ENCODE measurements around the gene FURIN.
"Not testable (repeated sequence)": the region's sequence is repeated elsewhere in the genome, so short reads cannot be mapped to it uniquely, and the experiment has no call there.

FURIN gene

DNA sequence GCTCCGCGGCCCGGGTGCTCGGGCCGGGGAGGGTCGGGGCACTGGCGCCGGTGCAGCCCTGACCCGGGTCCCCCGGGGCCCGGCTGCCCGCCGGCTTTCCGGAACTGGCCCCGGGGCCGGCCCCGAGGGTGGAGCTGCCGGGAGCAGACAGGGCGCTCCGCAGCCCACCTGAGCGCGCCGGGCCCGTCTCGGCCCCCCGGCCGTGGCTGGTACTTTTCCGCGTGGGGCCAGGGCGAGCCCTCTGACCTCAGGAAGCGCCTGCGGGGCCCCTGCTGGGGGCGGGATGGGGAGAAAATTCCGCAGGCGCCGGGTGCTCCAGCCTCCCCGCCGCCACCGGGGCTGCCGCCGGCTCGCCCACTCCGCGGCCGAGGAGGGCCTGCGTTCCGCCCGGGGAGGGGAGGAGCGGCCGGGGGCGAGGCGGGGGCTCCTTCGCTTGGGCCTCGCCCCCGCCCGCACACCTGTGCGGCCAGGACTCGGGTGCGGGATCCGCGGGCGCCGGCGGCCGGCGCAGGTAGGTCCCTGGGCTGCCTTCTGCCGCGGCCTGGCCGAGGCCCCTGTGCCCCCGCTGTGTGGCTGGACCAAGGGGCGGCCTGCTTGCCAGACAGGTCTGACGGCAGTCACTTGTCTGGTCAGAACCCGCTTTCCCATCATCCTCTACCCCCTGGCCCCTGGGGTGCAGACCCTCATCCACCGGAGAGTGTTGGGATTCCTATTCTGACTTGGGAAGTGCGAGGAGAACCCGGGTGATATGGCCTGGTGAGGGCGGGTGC, 3.5 kb downstream of the FURIN start:
- TF ChIP-seq, protein P1, sequence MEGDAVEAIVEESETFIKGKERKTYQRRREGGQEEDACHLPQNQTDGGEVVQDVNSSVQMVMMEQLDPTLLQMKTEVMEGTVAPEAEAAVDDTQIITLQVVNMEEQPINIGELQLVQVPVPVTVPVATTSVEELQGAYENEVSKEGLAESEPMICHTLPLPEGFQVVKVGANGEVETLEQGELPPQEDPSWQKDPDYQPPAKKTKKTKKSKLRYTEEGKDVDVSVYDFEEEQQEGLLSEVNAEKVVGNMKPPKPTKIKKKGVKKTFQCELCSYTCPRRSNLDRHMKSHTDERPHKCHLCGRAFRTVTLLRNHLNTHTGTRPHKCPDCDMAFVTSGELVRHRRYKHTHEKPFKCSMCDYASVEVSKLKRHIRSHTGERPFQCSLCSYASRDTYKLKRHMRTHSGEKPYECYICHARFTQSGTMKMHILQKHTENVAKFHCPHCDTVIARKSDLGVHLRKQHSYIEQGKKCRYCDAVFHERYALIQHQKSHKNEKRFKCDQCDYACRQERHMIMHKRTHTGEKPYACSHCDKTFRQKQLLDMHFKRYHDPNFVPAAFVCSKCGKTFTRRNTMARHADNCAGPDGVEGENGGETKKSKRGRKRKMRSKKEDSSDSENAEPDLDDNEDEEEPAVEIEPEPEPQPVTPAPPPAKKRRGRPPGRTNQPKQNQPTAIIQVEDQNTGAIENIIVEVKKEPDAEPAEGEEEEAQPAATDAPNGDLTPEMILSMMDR (IDR thresholded peaks at IDR 0.05; ENCODE audit: low read depth, low read length, missing control alignments), result no peak
- Histone ChIP-seq H3K27me3 (replicated peaks) (no peaks in the 10 kb centered on the region), H3K4me3 (ENCODE audit: low read depth, low read length) (peak overlapping the region; percentile 72), H3K36me3 (replicated peaks) (peaks cover 14% of the 10 kb centered on the region), H3K27ac (peak overlapping the region; percentile 91)
- no peak for DNase-seq
- in situ Hi-C loops (cut with HindIII; ENCODE audit: low pct_ligation_motif_present, low sequenced_read_pairs), result no loop called here

DNA sequence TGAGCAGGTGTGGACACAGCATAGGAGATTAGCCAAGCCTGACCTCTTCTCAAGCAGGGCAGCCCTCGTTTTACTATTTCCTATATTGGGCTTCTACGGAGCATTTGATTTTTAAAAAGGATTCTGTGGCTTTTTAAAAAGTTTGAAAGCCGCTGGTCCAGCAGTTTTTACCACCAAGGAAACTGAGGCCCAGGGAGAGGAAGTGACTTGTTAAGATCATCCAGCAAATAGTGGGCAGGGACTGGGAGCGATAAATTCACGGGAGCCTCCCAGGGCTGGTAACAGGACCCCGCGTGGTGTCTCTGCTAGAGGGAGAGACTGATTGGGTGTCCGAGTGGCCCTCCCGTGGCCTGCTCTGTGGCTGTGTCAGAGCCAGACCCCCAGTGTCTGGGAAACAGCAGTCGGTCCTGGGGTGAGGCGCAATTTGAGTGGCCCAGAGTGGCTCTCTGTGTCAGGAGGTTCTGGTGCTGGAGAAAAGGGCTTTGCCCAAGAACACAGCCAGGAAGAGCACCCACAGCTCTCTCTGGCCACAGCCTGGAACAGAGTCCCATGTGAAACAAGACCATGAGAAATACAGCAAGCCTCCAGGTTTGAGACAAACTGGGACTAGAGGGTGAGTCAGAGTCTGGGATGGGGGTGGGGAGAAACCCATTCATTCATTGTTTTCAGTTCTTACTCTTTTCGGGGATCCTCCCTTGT, 4.2 kb downstream of the FURIN start:
- in situ Hi-C loops (cut with HindIII; ENCODE audit: low pct_ligation_motif_present, low sequenced_read_pairs), result no loop called here
- Histone ChIP-seq H3K4me3 (ENCODE audit: low read depth, low read length) (peak overlapping the region; percentile 72), H3K27ac (peak overlapping the region; percentile 91), H3K36me3 (replicated peaks) (peaks cover 22% of the 10 kb centered on the region), H3K27me3 (replicated peaks) (no peaks in the 10 kb centered on the region)
- TF ChIP-seq, protein P1 (IDR thresholded peaks at IDR 0.05; ENCODE audit: low read depth, low read length, missing control alignments), result no peak
- DNase-seq, result peak; percentile 82

DNA sequence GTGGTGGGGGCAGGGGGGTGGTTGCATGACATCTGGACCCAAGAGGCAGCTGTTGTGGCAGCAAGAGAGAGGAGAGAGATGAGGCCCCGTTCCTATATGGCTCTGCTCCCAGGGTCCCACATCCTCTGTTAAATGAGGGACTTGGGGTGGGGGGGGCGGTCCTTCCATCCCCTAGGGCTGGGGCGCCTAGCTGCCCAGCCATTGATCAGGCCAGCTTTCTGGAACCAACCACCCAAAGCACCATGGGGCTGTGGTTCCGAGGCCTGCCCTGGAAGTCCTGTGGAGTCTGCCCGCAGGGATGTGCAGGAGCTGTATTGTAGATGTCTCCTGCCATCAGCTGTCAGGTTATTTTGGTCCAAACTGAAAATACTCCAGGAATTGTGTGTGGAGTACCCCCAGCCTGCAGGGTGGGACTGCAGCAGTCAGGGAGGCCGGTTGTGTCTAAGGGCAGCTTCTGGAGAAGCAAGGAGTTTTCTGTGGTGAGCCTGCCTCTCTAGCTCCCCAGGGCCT, 5.2 kb downstream of the FURIN start:
- Histone ChIP-seq H3K27ac (peak overlapping the region; percentile 91), H3K27me3 (replicated peaks) (no peaks in the 10 kb centered on the region), H3K4me3 (ENCODE audit: low read depth, low read length) (peak overlapping the region; percentile 72), H3K36me3 (replicated peaks) (peaks cover 28% of the 10 kb centered on the region)
- TF ChIP-seq, protein P1 (IDR thresholded peaks at IDR 0.05; ENCODE audit: low read depth, low read length, missing control alignments), result no peak
- DNase-seq, result no peak
- in situ Hi-C loops (cut with HindIII; ENCODE audit: low pct_ligation_motif_present, low sequenced_read_pairs), result no loop called here

DNA sequence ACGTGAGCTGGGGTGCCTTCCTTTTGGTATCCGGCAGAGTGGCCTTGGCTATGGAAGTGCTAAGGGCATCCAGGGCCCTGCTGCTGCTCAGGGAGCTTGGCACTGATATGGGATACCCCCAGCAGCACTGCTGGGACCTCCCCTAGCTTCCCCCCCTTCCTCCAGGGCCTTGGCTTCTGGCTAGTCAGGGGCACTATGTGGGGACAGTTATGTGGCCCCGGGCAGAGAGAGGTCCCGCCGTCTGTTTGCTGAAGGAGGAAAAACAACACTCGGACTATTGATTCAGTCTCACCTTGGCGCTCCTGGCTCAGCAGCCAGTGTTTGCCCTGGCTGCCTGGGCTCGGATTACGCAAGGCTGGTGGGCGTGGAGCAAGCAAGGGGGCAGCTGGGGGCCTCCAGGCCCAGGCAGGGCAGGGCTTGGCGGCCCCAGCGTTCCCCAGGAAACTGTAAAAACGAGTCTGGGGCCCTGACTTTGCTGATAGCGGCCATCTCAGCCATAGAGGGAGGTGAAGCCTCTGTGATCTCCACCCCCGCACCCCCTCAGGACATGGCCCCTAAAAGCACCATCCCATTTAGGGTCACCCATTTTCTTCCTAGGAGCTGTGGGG, 5.7 kb downstream of the FURIN start:
- Histone ChIP-seq H3K4me3 (ENCODE audit: low read depth, low read length) (peak overlapping the region; percentile 72), H3K27ac (peak overlapping the region; percentile 91), H3K27me3 (replicated peaks) (no peaks in the 10 kb centered on the region), H3K36me3 (replicated peaks) (peaks cover 33% of the 10 kb centered on the region)
- TF ChIP-seq, protein P1 (IDR thresholded peaks at IDR 0.05; ENCODE audit: low read depth, low read length, missing control alignments), result no peak
- in situ Hi-C loops (cut with HindIII; ENCODE audit: low pct_ligation_motif_present, low sequenced_read_pairs), result no loop called here
- DNase-seq, result no peak

DNA sequence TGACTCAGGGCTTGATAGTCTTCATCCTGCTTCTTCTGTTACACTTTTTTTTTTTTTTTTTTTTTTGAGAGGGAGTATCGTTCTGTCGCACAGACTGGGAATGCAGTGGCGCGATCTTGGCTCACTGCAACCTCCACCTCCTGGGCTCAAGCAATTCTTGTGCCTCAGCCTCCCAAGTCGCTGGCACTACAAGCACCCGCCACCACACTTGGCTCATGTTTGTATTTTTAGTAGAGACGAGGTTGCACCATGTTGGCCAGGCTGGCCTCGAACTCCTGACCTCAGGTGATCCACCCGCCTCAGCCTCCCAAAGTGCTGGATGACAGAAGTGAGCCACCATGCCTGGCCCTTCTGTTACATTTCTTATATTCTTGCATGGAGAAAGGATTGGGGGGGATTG, 6.6 kb downstream of the FURIN start:
- H3K27me3 ChIP-seq (replicated peaks); DNase-seq; in situ Hi-C loops (cut with HindIII; ENCODE audit: low pct_ligation_motif_present, low sequenced_read_pairs); H3K4me3 ChIP-seq (ENCODE audit: low read depth, low read length); H3K27ac ChIP-seq: not testable (repeated sequence)
- H3K36me3 ChIP-seq (replicated peaks), result peaks cover 42% of the 10 kb centered on the region

DNA sequence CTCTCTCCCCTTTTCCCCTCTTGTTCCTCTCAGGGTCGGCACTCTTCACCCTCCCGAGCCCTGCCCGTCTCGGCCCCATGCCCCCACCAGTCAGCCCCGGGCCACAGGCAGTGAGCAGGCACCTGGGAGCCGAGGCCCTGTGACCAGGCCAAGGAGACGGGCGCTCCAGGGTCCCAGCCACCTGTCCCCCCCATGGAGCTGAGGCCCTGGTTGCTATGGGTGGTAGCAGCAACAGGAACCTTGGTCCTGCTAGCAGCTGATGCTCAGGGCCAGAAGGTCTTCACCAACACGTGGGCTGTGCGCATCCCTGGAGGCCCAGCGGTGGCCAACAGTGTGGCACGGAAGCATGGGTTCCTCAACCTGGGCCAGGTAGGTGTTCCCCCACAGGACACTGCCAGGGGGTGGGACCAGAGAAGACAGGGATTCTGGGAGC, 7.2 kb downstream of the FURIN start:
- H3K36me3 ChIP-seq (replicated peaks), result peaks cover 48% of the 10 kb centered on the region
- no peak overlapping the region for H3K27ac ChIP-seq
- TF ChIP-seq, protein P1 (IDR thresholded peaks at IDR 0.05; ENCODE audit: low read depth, low read length, missing control alignments), result no peak
- H3K4me3 ChIP-seq (ENCODE audit: low read depth, low read length), result no peak overlapping the region
- in situ Hi-C loops (cut with HindIII; ENCODE audit: low pct_ligation_motif_present, low sequenced_read_pairs), result no loop called here
- no peaks in the 10 kb centered on the region for H3K27me3 ChIP-seq (replicated peaks)
- no peak for DNase-seq
